ENCODE measurements around the gene MICAL2.

Gene MICAL2

GRCh38 chr11:12077535-12078280 is 32.7 kb upstream of the MICAL2 start:
- DNase-seq (ENCODE audit: low read depth, low spot score) = no peak

- DNase-seq (ENCODE audit: low read depth, low spot score) = no peak
Observed at GRCh38 chr11:12079726-12080556, 30.4 kb upstream of the MICAL2 start.

DNA sequence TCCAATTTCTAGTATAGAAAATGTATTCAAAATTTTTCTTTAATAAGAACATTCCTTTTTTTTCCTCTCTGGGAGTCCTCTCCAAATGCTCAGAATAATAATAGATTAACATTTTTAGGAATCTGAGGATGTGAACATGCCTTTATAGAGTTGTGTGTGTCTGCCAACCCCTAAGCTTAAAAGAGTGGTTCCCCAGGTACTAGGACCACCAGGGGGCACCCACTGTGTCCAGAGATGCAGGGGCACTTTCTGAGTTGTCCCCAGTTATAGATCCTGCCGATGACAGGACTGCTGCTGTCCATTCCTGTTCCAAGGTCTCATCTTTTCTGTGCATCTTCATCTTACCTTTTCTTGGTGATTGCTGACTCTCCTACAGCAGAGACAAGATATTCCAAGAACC is 27.0 kb upstream of the MICAL2 start:
- no peak for DNase-seq (ENCODE audit: low read depth, low spot score)

- no peak for DNase-seq (ENCODE audit: low read depth, low spot score)
Observed at GRCh38 chr11:12084256-12084655, 26.1 kb upstream of the MICAL2 start.

GRCh38 chr11:12085371-12086251 is 24.8 kb upstream of the MICAL2 start:
- DNase-seq (ENCODE audit: low read depth, low spot score) = no peak

DNA sequence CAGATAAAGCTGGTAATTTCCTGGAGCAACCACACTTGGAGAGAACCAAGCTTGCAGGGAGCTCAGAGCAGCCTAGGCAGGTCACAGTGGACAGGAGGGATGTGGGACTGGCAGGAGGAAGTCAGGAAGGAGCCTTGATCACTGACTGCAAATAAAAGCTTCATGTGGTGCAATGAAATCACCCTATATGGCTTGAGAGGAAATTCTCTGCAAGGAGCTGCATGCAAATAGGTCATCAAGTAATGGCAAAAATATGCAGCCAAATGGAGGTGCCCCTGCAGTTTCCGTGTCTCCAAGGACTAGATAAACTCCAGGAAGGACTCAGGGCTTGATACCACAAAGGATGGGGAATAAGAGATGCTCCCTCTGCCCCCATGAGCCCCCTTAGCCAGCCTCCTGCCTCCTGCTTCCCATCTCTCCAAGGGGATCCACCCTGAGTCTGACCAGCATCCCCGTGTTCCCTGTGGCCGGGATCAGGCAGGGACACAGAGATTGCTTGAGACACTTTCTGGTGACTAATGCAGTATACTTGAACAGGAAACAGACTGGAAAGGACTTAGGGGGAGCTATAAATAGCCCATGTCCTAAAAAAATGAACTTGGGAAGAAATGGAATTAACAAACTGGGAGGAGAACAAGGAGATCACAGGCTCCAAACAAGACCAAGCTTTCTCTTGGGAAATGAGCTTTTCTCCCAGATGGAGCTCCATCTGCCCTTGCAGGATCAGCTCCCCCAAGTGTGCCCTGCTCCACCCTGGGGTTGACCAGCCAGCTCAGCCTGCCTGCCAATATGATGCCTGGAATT is 23.9 kb upstream of the MICAL2 start:
- no peak for DNase-seq (ENCODE audit: low read depth, low spot score)

GRCh38 chr11:12087075-12088004 is 23.1 kb upstream of the MICAL2 start:
- no peak for DNase-seq (ENCODE audit: low read depth, low spot score)

GRCh38 chr11:12088047-12088481 is 22.3 kb upstream of the MICAL2 start:
- no peak for DNase-seq (ENCODE audit: low read depth, low spot score)

DNA sequence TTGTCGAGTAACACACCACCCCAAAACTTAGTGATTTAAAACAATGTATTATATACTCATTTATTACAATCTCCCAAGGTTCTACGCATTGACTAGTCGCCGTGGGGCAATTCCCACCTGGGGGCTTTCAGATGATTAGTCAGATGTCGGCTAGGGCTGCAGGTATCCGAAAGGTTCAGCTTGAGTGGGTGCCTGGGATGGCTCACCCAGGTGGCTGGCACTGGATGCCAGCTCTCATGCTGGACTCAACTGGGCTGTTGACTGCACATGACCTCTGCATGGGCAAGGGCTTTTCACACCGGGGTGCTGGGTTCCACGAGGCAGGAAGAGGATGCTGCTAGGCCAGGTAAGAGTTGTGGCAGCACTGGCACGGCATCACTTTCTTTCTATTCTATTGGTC is 21.9 kb upstream of the MICAL2 start:
- no peak for DNase-seq (ENCODE audit: low read depth, low spot score)

DNA sequence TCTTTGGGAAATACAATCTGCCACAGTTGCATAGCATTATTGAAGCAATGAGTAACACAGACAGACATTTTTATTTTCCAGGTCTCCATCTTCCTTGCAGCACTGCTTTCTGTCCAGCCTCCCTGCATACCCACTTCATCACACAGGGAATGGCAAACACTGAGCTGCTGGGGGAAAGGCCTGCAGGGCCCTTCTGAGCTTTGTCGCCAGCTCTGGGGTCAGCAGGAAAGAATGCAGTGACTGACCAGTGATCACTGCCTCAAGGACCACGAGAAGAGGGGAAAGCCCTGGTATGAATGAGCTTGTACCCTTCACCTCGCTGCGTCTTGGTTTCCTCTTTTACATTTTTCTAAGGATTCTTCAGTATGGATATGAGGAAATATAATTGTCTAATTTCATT is 21.3 kb upstream of the MICAL2 start:
- no peak for DNase-seq (ENCODE audit: low read depth, low spot score)

DNA sequence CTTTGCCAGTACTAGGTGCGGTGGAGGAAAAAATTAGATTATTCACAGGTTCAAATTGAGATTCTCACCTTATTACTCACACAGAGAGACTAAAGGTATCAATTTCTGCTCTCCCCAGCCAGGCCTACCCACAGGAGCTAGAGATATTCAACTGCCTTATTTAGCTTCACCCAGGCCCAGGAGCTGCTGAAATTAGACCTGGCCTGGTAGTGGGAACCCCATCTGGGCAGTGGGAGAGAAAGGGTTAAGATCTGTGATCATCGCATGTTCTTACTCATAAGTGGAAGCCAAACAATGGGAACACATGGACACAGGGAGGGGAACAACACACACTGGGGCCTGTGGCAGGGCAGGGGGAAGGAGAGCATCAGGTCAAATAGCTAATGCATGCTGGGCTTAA is 20.9 kb upstream of the MICAL2 start:
- DNase-seq (ENCODE audit: low read depth, low spot score) = no peak

DNA sequence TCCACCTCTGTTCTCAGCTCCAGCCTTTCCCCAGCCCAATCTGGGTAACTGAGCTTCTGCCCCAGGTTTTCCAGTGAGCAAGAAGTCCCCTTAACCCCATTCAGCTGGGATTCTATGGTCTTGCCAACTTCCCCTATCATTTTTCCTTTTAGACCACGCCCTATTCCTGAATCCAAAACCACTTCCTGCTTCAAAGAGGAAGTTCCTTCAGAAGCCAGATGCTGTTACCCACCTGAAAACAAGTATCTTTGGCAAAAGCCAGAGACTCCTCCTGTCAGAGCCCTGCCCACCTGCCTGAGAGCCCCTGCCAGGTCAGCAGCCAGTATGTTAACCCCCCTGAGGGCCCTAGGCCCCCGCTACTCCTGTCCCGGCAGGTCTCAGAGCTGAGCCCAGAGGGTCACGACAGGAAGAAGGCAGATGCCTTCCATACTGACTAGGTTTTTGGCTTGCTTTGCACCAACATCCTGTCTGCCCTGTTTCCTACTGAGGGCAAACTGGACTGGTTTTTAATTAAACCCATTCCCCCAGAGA is 20.3 kb upstream of the MICAL2 start:
- DNase-seq (ENCODE audit: low read depth, low spot score) = no peak

GRCh38 chr11:12090761-12091258 is 19.6 kb upstream of the MICAL2 start:
- DNase-seq (ENCODE audit: low read depth, low spot score) = no peak

DNA sequence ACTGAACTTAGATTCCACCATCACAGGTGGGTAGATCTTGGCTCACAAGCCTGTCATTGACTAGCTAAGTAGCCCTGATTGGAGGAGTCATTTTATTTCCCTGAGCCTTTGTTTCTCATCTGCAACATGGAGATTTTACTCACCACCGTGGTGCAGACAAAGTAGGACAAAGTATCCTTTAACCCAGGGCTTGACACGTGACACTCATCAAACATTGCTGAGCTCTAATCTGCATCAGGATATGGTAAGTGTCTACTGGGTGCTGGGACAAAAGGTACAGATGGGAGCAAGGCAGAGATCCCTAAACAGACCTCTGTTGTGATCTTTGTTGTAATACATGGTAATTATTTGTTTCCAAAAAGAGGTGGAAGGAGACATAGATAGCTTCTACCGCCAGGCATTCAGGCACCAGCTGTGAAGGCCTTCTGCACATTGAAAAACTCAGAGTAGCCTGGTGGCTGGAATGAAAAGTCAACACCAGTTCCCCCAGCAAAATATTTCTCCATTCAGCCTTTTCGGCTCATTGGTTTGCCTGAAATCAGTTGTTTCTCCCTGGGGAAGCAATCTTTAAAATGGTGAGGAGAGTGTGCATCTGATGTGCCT is 18.3 kb upstream of the MICAL2 start:
- DNase-seq (ENCODE audit: low read depth, low spot score) = no peak

DNA sequence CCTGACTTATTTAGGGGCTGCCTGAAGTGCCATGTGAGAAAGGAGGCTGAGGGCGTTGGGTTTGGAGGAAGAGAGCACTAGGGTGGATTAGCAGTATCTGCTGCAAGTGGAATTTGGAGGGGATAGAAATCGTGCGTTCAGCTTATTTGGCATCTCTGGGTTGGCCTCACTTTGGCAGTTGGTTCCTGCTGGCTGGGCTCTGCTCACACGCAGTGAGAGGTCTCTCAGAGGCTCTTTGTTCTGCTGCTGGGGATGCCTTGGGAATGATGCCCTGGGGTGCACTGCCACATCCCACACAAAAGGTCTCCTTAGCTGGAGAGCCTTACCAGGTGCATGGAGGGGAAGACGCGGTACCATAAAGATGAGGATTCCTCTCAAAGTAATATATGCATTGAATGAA is 17.7 kb upstream of the MICAL2 start:
- DNase-seq (ENCODE audit: low read depth, low spot score) = no peak

DNA sequence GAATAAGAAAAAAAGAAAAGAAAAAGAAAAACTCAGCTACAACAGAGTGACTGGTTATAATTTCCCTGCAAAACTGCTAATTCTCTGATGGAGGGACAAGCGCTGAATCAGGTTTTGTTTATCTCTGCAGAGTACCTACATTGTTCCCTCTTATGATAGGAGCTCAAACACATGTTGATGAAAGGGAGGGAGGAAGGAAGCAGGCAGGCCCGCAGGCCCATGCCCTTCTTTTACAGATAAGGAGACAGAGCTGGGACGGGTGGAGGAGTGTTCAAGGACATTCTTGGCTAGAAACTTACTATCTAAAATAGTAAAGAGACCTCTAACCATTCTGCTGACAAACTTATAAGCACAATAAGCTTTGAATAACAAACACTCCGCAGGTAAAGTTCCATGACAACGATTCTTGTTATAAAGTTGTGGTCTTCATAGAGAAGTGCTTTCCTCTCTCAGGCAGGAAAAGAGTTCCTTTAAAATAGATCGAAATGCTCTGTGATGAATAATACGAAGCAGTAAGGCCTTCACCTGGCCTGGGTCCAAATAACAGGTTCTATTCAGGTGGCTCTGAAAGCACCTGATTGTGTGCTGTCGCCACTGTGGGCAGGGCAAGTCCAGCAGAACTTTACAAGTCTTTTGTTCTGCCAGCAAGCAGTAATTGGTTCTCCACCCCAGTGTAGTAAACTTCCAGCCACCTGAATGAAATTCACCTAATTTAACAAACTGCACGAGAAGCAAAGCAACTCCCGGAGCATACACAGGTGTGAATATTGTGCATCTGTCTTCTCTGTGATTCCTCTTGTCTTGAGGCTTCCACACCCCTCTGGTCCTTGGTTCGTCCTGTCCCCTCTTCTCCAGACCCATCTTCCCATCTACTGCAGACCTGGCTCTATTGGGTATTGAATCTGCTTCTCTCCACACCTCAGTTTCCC is 15.3 kb upstream of the MICAL2 start:
- DNase-seq (ENCODE audit: low read depth, low spot score) = no peak

- no peak for DNase-seq (ENCODE audit: low read depth, low spot score)
Observed at GRCh38 chr11:12097219-12097618, 13.2 kb upstream of the MICAL2 start.

- no peak for DNase-seq (ENCODE audit: low read depth, low spot score)
Observed at GRCh38 chr11:12098601-12099000, 11.8 kb upstream of the MICAL2 start.

Data from activated naive CD8-positive, alpha-beta T cell treated with anti-CD3 and anti-CD28 coated beads, Interleukin-2, amount 50 U/mL, for 16 hours (primary cell).